ENCODE results near the gene BRICD5.

BRICD5 gene

GRCh38 chr16:2200313-2200712 lies 10.3 kb downstream of the BRICD5 start:
- ATAC-seq (ENCODE audit: insufficient read depth, low read depth): no peak
- Histone ChIP-seq H3K9ac (ENCODE audit: low read depth, low read length) (no peak overlapping the region), H3K4me3 (ENCODE audit: low read depth in 1 of 2, low read length in 2 of 2) (no peak overlapping the region), H4K20me1 (ENCODE audit: insufficient read depth, low read length) (peaks cover 4% of the 10 kb centered on the region), H3K4me1 (ENCODE audit: insufficient read depth, low read length) (peaks cover 18% of the 10 kb centered on the region), H3K36me3 (ENCODE audit: insufficient read depth, low read length) (no peaks in the 10 kb centered on the region), H3K27ac (ENCODE audit: low read length) (no peak overlapping the region), H3K27me3 (ENCODE audit: insufficient read depth, low read length, poor library complexity) (peaks cover 32% of the 10 kb centered on the region), H3K4me2 (ENCODE audit: insufficient read depth, low read length) (no peak overlapping the region), H3K79me2 (ENCODE audit: insufficient read depth, low read length) (0 out of 2 replicates have a peak, but pooled peaks cover 3% of the 10 kb centered on the region), H3K9me3 (ENCODE audit: insufficient read depth, low read length, severe bottlenecking) (no peaks in the 10 kb centered on the region), H2AFZ (ENCODE audit: low read depth, low read length) (no peak overlapping the region)
- TF ChIP-seq CTCF (IDR thresholded peaks at IDR 0.05; ENCODE audit: borderline replicate concordance, extremely low read depth, low read length, poor library complexity, severe bottlenecking): no peak
- no peak for TF ChIP-seq EZH2 (IDR thresholded peaks at IDR 0.05; ENCODE audit: borderline replicate concordance, low read depth, low read length, severe bottlenecking)
- DNase-seq: no peak

- no peak for ATAC-seq (ENCODE audit: insufficient read depth, low read depth)
- Histone ChIP-seq H3K4me1 (ENCODE audit: insufficient read depth, low read length) (peaks cover 18% of the 10 kb centered on the region), H2AFZ (ENCODE audit: low read depth, low read length) (no peak overlapping the region), H3K4me3 (ENCODE audit: low read depth in 1 of 2, low read length in 2 of 2) (no peak overlapping the region), H3K9me3 (ENCODE audit: insufficient read depth, low read length, severe bottlenecking) (no peaks in the 10 kb centered on the region), H3K79me2 (ENCODE audit: insufficient read depth, low read length) (0 out of 2 replicates have a peak, but pooled peaks cover 2% of the 10 kb centered on the region), H3K4me2 (ENCODE audit: insufficient read depth, low read length) (no peak overlapping the region), H3K27ac (ENCODE audit: low read length) (no peak overlapping the region), H3K36me3 (ENCODE audit: insufficient read depth, low read length) (no peaks in the 10 kb centered on the region), H3K9ac (ENCODE audit: low read depth, low read length) (no peak overlapping the region), H3K27me3 (ENCODE audit: insufficient read depth, low read length, poor library complexity) (peaks cover 39% of the 10 kb centered on the region), H4K20me1 (ENCODE audit: insufficient read depth, low read length) (peaks cover 10% of the 10 kb centered on the region)
- DNase-seq: no peak
- TF ChIP-seq CTCF (IDR thresholded peaks at IDR 0.05; ENCODE audit: borderline replicate concordance, extremely low read depth, low read length, poor library complexity, severe bottlenecking) (no peak), EZH2 (IDR thresholded peaks at IDR 0.05; ENCODE audit: borderline replicate concordance, low read depth, low read length, severe bottlenecking) (no peak)
These were observed 11.0 kb downstream of the BRICD5 start for GRCh38 chr16:2199621-2200139.

- Histone ChIP-seq H3K27ac (ENCODE audit: low read length) (no peak overlapping the region), H2AFZ (ENCODE audit: low read depth, low read length) (no peak overlapping the region), H4K20me1 (ENCODE audit: insufficient read depth, low read length) (peaks cover 11% of the 10 kb centered on the region), H3K9me3 (ENCODE audit: insufficient read depth, low read length, severe bottlenecking) (no peaks in the 10 kb centered on the region), H3K36me3 (ENCODE audit: insufficient read depth, low read length) (no peaks in the 10 kb centered on the region), H3K4me3 (ENCODE audit: low read depth in 1 of 2, low read length in 2 of 2) (no peak overlapping the region), H3K4me2 (ENCODE audit: insufficient read depth, low read length) (no peak overlapping the region), H3K9ac (ENCODE audit: low read depth, low read length) (no peak overlapping the region), H3K27me3 (ENCODE audit: insufficient read depth, low read length, poor library complexity) (peaks cover 44% of the 10 kb centered on the region), H3K79me2 (ENCODE audit: insufficient read depth, low read length) (no peaks in the 10 kb centered on the region), H3K4me1 (ENCODE audit: insufficient read depth, low read length) (peaks cover 12% of the 10 kb centered on the region)
- TF ChIP-seq EZH2 (IDR thresholded peaks at IDR 0.05; ENCODE audit: borderline replicate concordance, low read depth, low read length, severe bottlenecking) (no peak), CTCF (IDR thresholded peaks at IDR 0.05; ENCODE audit: borderline replicate concordance, extremely low read depth, low read length, poor library complexity, severe bottlenecking) (no peak)
- no peak for ATAC-seq (ENCODE audit: insufficient read depth, low read depth)
- no peak for DNase-seq
These were observed 11.6 kb downstream of the BRICD5 start for GRCh38 chr16:2199095-2199494.
